ENCODE measurements around the gene DVL1.

Gene DVL1

GRCh38 chr1:1302951-1303509, 46.2 kb downstream of the DVL1 start:
- in situ Hi-C loops (cut with HindIII; ENCODE audit: low sequenced_read_pairs) = no loop called here

- in situ Hi-C loops (cut with HindIII; ENCODE audit: low sequenced_read_pairs) = no loop called here
Observed at GRCh38 chr1:1302006-1302430, 47.2 kb downstream of the DVL1 start.

GRCh38 chr1:1300352-1300739, 48.9 kb downstream of the DVL1 start:
- in situ Hi-C loops (cut with HindIII; ENCODE audit: low sequenced_read_pairs) = no loop called here

GRCh38 chr1:1299686-1300351, 49.4 kb downstream of the DVL1 start:
- in situ Hi-C loops (cut with HindIII; ENCODE audit: low sequenced_read_pairs) = no loop called here

- in situ Hi-C loops (cut with HindIII; ENCODE audit: low sequenced_read_pairs) = no loop called here
Observed at GRCh38 chr1:1298861-1299685, 50.1 kb downstream of the DVL1 start.

- in situ Hi-C loops (cut with HindIII; ENCODE audit: low sequenced_read_pairs) = no loop called here
Observed at GRCh38 chr1:1297802-1298424, 51.3 kb downstream of the DVL1 start.

GRCh38 chr1:1296070-1297061, 52.9 kb downstream of the DVL1 start:
- in situ Hi-C loops (cut with HindIII; ENCODE audit: low sequenced_read_pairs) = no loop called here

GRCh38 chr1:1295154-1295923, 53.9 kb downstream of the DVL1 start:
- in situ Hi-C loops (cut with HindIII; ENCODE audit: low sequenced_read_pairs) = no loop called here

- in situ Hi-C loops (cut with HindIII; ENCODE audit: low sequenced_read_pairs) = no loop called here
Observed at GRCh38 chr1:1294250-1294890, 54.8 kb downstream of the DVL1 start.

GRCh38 chr1:1293263-1294249, 55.7 kb downstream of the DVL1 start:
- in situ Hi-C loops (cut with HindIII; ENCODE audit: low sequenced_read_pairs) = no loop called here

GRCh38 chr1:1292851-1293250, 56.4 kb downstream of the DVL1 start:
- in situ Hi-C loops (cut with HindIII; ENCODE audit: low sequenced_read_pairs) = no loop called here

- in situ Hi-C loops (cut with HindIII; ENCODE audit: low sequenced_read_pairs) = no loop called here
Observed at GRCh38 chr1:1292442-1292779, 56.8 kb downstream of the DVL1 start.

GRCh38 chr1:1291548-1292441, 57.4 kb downstream of the DVL1 start:
- in situ Hi-C loops (cut with HindIII; ENCODE audit: low sequenced_read_pairs) = no loop called here

GRCh38 chr1:1291023-1291528, 58.1 kb downstream of the DVL1 start:
- in situ Hi-C loops (cut with HindIII; ENCODE audit: low sequenced_read_pairs) = no loop called here

GRCh38 chr1:1290238-1290731, 58.9 kb downstream of the DVL1 start:
- in situ Hi-C loops (cut with HindIII; ENCODE audit: low sequenced_read_pairs) = no loop called here

GRCh38 chr1:1287288-1288110, 61.7 kb downstream of the DVL1 start:
- in situ Hi-C loops (cut with HindIII; ENCODE audit: low sequenced_read_pairs) = no loop called here
